Lung (tissue), 12 donors: ENCODE results near the gene PRPF8. TPM values are rescaled to one million over a fixed set of nuclear protein-coding genes. Genes with fewer than 3 reads are reported as not detected.

ENCODE experiments used
- ATAC-seq: fragments of 200-7000 bp; cut with Tn5 transposase; one replicate; pipeline ENCODE4 v1.9.1; 2020; ENCODE audit warnings: moderate number of reproducible peaks; ENCODE audit not compliant: insufficient read depth, low FRiP score
- DNase-seq, 3 donors: peaks; one replicate each; pipeline ENCODE4 v3.0.0-alpha.2; 2013 to 2017
- H3K27ac ChIP-seq, 2 donors: one replicate each; pipeline ENCODE4 v1.5.1; 2013; ENCODE audit warnings: mild to moderate bottlenecking in 2 of 2, moderate library complexity in 2 of 2, control low read depth in 1 of 2, inconsistent platforms in 1 of 2, low read depth in 1 of 2, low read length in 1 of 2
- H3K27me3 ChIP-seq, 3 donors: one replicate each; pipeline ENCODE4 v1.5.1; 2013; ENCODE audit warnings: low read length in 2 of 3; ENCODE audit not compliant: control insufficient read depth in 3 of 3, insufficient read depth in 3 of 3
- H3K36me3 ChIP-seq, 4 donors: one replicate each; pipeline ENCODE4 v1.5.1; 2013; ENCODE audit warnings: low read length in 4 of 4, mild to moderate bottlenecking in 1 of 4, moderate library complexity in 1 of 4; ENCODE audit not compliant: control insufficient read depth in 4 of 4, insufficient read depth in 4 of 4
- H3K4me1 ChIP-seq, 5 donors: one replicate each; pipeline ENCODE4 v1.5.1; 2013; ENCODE audit warnings: low read length in 5 of 5, mild to moderate bottlenecking in 2 of 5, moderate library complexity in 1 of 5; ENCODE audit not compliant: control insufficient read depth in 5 of 5, insufficient read depth in 5 of 5
- H3K4me3 ChIP-seq: one replicate; pipeline ENCODE4 v1.5.1; 2013; ENCODE audit warnings: mild to moderate bottlenecking, control low read depth, moderate library complexity
- H3K9ac ChIP-seq, 2 donors: one replicate each; pipeline ENCODE4 v1.5.1; 2013; ENCODE audit warnings: low read length in 2 of 2, control low read depth in 1 of 2; ENCODE audit not compliant: insufficient read depth in 1 of 2
- H3K9me3 ChIP-seq, 4 donors: one replicate each; pipeline ENCODE4 v1.5.1; 2013; ENCODE audit warnings: low read length in 3 of 4, mild to moderate bottlenecking in 1 of 4, moderate library complexity in 1 of 4; ENCODE audit not compliant: control insufficient read depth in 4 of 4, insufficient read depth in 3 of 4
- WGBS, 2 donors: extraction: QIAGEN DNeasy Blood & Tissue Kit; methylation state at CpG; one replicate each; pipeline ENCODE4 v1.1.7; 2013; 5-methylcytosine and 5-hydroxymethylcytosine counted together
- polyA plus RNA-seq, 2 donors: library from polyadenylated mRNA; stranded (reverse); fragments of 200-250 nt; gene quantifications; one replicate each; pipeline ENCODE4 v1.2.1, GENCODE V29; 2013
- total RNA-seq, 2 donors: library from RNA; depleted of rRNA in 1 of 2; stranded (reverse); fragments of >200 nt in 1 of 2; gene quantifications; one replicate each; pipeline ENCODE4 v1.2.1, GENCODE V29; 2014 to 2021
- TF ChIP-seq, protein P1 (sequence below): IDR thresholded peaks from 2 replicates; pipeline ENCODE4 v1.5.1; 2012; ENCODE audit warnings: mild to moderate bottlenecking; ENCODE audit errors: control extremely low read depth, extremely low read depth
- donor health status: control.
- donor health status: control.
- donor health status: Bipolar disorder and iron deficiency.
- donor health status: healthy.
- donor health status: DM: yes; HTN: yes; CAD: no.

Gene PRPF8
- total and polyA plus RNA-seq, 4 donors: 97.2 to 277 (median 161) TPM

- no peak for ATAC-seq
- H3K27me3 ChIP-seq: no peaks in the 10 kb centered on the region
- peak overlapping the region in 1 of 2 donors; percentile 35 for H3K9ac ChIP-seq
- H3K9me3 ChIP-seq: no peaks in the 10 kb centered on the region
- no peak for DNase-seq
- peak overlapping the region; percentile 27 to 89 for H3K27ac ChIP-seq
- H3K4me1 ChIP-seq: peaks cover 1 to 45% (median 17%) of the 10 kb centered on the region in 5 donors
- WGBS, 2 donors: 76 to 78% methylated on average over 10 of the region's 10 CpGs
- no peak overlapping the region for H3K4me3 ChIP-seq
- peaks cover 0 to 24% (median 7%) of the 10 kb centered on the region in 4 donors for H3K36me3 ChIP-seq
- TF ChIP-seq, protein P1, sequence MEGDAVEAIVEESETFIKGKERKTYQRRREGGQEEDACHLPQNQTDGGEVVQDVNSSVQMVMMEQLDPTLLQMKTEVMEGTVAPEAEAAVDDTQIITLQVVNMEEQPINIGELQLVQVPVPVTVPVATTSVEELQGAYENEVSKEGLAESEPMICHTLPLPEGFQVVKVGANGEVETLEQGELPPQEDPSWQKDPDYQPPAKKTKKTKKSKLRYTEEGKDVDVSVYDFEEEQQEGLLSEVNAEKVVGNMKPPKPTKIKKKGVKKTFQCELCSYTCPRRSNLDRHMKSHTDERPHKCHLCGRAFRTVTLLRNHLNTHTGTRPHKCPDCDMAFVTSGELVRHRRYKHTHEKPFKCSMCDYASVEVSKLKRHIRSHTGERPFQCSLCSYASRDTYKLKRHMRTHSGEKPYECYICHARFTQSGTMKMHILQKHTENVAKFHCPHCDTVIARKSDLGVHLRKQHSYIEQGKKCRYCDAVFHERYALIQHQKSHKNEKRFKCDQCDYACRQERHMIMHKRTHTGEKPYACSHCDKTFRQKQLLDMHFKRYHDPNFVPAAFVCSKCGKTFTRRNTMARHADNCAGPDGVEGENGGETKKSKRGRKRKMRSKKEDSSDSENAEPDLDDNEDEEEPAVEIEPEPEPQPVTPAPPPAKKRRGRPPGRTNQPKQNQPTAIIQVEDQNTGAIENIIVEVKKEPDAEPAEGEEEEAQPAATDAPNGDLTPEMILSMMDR: no peak
Observed at GRCh38 chr17:1713160-1713877, 28.7 kb upstream of the PRPF8 start.

- TF ChIP-seq, protein P1: no peak
- no peak for DNase-seq
- Histone ChIP-seq H3K27me3 (no peaks in the 10 kb centered on the region), H3K36me3 (peaks cover 0 to 27% (median 8%) of the 10 kb centered on the region in 4 donors), H3K27ac (peak overlapping the region in 1 of 2 donors; percentile 7), H3K4me1 (peaks cover 0 to 38% (median 14%) of the 10 kb centered on the region in 5 donors), H3K4me3 (no peak overlapping the region), H3K9me3 (no peaks in the 10 kb centered on the region), H3K9ac (no peak overlapping the region)
- no peak for ATAC-seq
- WGBS, 2 donors: 75 to 91% methylated on average over 8 of the region's 8 CpGs
Observed at GRCh38 chr17:1712271-1712670, 27.6 kb upstream of the PRPF8 start.

DNA sequence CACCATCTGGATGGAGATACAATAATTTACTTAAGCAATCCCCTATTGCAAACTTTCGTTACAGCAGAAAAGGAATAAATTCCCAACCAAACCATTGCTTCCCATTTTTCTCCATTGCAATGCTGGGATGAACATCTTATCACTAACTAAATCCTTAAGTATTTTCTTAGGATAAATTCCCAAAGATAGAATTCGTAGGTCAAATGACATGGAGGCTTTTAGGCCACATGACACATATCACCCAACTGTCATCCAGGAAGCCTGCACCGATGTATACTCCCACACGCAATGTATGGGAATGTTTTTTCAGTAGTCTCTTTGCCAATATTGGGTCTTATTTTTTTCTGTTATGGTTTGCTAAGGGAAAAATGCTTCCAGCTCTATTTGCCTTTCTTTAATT lies 27.1 kb upstream of the PRPF8 start:
- Histone ChIP-seq H3K27me3 (no peaks in the 10 kb centered on the region), H3K9me3 (no peaks in the 10 kb centered on the region), H3K27ac (no peak overlapping the region), H3K4me1 (peaks cover 0 to 34% (median 13%) of the 10 kb centered on the region in 5 donors), H3K4me3 (no peak overlapping the region), H3K9ac (no peak overlapping the region), H3K36me3 (peaks cover 0 to 29% (median 8%) of the 10 kb centered on the region in 4 donors)
- 84 to 85% methylated on average over 4 of the region's 4 CpGs for WGBS, 2 donors
- TF ChIP-seq, protein P1: no peak
- ATAC-seq (no peak), DNase-seq (no peak)
